Astrocyte (in vitro differentiated cells and primary cell): ENCODE measurements around the gene RIT1.

Experiments
- CTCF ChIP-seq: IDR thresholded peaks from 2 replicates; pipeline ENCODE4 v1.5.1; 2011; ENCODE audit warnings: low read depth, mild to moderate bottlenecking, inconsistent platforms, low read length, moderate library complexity; ENCODE audit not compliant: insufficient read depth
- EZH2 ChIP-seq: IDR thresholded peaks from 2 replicates; pipeline ENCODE4 v1.6.1; 2012; ENCODE audit warnings: mild to moderate bottlenecking, low read length, inconsistent platforms; ENCODE audit not compliant: insufficient read depth

DNA sequence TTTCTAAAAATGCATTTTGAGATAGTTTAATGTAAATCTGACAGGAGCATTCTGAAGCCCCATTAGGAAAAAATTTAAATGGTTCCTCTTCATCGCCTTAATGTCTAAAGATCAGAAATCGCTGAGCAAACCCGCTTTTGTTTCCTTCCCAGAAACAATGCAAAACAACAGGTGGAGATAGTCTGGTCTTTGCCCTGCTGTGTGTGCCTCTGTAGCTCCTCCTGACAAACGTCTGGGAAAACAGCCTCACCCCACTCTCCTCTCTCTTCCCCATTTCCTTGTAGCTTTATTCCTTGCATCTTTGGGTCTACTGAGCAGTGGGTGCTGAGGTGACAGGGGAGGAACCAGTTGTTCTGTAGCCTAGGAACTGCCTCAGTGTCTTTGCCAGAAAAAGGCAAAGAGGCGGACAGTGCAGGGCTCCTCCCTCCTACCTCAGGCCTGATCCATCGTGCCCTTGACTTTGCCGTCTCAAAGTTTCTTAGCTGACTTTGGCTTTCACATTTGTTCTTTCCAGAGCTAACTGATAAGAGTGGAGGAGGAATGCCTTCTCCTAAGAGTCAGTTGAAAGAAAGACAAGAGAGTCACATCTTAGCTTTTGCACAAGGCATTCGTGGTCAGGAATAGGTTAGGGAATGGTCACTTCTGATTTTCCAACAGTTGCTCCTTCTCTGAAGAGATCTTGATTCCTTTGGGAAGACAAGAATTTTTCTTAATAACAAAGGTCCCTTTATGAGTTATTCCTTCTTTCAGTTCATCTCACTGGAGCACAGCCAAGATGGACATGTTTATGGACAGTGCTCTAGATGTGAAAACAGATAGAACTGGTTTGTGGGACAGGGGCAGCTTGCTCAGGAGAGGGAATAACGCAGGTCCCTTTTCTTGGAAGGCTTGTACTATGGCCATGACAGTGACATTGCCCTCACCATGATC lies 26.9 kb downstream of the RIT1 start:
- no peak for TF ChIP-seq CTCF
- TF ChIP-seq EZH2 = no peak
